ENCODE results near the gene CSTPP1.
A peak's percentile ranks its signal among the peaks of the same experiment; 100 is the strongest.
"Not testable (repeated sequence)": the region's sequence is repeated elsewhere in the genome, so short reads cannot be mapped to it uniquely, and the experiment has no call there.

CSTPP1 gene

DNA sequence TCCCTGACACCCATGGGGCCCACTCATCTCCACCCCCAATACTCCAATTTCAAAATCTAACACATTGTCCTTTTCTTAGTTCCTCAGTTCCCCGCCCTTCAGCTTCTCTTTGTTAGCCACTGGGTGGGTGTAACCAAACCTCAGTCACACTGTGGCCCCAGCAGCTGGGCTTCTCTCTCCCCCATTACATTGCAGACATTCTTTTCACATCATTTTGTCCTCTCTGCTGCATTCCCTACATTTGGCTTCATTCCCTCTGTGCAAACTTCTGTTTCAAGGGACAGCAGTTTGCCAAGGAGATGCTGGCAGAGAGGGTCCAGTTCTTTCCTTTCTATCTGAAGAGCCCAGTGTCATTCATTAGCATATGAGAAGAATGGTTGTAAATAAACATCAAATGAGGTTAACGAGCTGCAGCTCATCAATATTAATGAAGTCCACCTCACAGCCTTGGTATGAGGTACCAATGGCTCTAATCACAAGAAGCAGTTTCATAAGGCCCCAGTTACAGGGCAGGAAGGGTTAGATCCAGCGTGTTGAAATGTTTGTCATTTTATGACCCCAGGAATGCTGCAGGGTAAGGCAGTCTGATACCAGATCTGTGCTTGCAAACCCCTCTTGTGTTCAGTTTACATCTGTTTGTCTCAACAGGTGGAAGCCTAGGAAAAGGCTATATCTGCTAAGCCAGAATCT lies 167.8 kb downstream of the CSTPP1 start:
- DNase-seq = peak; percentile 87

DNA sequence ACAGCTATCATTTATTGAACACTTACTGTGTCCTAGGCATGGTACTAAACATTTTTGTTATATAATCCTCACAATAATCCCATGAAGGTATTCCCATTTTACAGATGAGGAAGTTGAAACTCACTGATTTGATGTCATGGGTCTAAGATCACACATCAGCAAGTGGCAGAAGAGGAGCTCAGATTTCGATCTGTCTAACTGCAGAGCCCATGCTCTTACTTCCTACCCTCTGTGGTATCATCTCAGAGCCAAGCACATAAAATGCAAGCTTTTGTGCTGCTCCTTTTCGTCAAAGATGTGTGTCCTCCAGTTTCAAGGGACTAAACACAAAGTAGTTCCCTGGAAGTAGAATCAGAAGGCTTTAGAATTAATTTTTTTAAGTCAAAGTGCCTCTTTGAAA lies 169.0 kb downstream of the CSTPP1 start:
- DNase-seq = no peak

DNA sequence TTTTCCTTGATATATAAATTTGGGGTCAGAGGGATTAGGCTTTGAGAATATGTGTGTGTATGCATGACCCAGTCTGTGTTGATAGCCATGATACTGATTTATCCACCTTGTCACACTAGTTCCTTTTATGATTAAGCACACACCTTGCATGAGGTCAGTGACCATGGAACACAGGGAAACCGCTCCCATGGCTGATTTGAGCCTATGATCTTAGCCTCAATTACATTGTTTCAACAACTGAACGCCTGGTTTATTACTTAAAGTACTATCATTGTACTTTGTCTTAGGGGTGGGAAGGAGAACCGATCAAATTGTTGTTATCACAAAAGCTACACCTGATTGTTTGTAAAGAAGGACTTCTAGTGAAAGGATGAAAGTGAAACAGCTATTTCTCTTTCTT lies 169.4 kb downstream of the CSTPP1 start:
- no peak for DNase-seq

DNA sequence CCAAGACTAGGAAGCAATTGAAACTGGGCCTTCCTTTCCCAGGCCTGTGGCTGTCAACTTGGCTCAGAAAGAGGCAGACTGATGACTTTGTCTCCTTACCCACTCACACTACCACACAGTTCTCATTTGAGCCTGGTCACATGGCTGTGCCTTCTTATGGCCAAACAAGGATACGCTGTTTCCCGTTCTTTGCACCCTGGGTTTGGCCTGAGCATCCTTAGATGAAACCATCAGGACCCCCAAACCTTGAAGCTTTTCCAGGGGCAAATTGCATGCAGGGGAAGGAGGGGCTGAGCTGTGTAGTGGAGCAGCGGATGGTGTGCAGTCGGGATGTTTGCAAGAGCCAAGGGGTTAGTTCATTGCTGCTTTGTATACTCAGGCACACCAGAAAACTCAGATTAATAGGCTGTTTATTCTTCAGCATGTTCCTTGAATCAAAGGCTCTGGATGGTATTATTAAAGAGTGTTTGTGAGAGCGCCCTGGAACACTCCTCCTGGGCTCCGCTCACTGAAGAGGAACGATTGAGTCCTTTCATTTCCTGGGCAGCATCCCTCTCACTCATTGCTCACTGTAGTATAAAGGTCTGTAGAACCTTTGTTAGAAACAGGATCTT lies 170.3 kb downstream of the CSTPP1 start:
- no peak for DNase-seq

DNA sequence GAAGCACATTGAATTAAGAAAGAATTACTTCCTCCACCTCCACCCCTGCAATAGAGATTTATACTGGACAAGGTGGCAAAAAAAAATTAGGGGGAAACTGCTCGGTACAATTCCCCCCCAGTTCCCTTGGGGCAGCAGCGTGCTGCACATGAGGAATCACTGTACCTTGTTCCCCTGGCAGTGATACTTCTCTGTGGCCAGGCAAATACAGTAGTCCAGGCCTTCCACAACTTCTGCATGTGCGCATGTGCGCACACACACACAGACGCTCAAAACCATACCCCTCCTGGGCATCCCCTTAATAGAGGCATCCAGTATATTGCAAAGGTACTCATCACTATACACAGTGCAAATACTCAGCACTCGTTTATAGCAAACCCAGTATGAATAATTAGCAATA lies 171.2 kb downstream of the CSTPP1 start:
- no peak for DNase-seq

DNA sequence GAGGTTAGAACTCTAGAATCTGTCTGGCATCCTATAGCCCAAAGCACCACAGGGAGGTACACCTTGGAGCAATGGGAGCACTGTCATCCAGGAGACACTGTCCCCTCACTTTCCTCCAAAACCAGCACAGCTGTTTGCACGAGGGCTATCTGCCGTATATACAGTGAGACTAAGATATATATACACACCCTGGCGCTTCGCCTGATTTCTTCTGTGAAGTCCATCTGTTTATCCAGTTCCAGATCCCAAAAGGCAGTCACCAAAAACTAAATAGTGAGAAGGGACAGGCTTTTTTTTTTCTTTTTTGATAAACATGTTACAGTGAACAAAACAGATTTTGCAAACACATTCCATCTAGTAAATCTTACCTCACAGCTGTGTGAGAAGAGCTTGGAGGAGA lies 171.7 kb downstream of the CSTPP1 start:
- DNase-seq = no peak

DNA sequence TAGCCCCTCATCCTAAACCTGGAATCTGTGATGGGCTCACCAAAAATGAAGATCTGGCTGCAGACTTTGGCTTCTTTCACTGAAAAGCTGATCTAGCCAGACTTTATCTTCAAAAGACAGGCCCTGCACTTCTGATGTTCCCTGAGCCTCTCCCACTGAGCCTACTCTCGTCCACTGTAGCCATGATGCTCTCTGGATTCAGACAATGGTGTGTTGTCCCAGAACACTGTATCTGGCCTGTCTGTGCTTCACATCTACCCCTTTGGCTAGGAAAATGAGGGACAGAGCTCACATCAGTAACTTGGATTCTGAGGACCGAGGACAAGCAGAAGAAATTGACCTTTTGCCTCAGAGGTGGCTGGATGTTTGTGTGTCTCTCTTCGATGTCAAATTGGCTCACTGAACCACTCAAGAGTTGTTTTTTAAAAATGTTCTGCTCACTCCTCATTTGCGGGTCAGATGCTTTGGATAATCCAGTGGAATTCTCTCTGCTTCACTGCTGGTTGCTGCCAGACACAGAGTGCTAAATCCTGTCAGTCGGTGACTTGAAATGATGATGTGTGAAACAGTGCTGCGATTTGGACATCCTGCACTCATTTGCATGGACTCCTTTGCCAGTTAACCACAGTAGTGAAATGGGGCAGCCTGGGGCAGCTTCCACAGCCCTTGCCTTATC lies 172.6 kb downstream of the CSTPP1 start:
- DNase-seq = no peak

DNA sequence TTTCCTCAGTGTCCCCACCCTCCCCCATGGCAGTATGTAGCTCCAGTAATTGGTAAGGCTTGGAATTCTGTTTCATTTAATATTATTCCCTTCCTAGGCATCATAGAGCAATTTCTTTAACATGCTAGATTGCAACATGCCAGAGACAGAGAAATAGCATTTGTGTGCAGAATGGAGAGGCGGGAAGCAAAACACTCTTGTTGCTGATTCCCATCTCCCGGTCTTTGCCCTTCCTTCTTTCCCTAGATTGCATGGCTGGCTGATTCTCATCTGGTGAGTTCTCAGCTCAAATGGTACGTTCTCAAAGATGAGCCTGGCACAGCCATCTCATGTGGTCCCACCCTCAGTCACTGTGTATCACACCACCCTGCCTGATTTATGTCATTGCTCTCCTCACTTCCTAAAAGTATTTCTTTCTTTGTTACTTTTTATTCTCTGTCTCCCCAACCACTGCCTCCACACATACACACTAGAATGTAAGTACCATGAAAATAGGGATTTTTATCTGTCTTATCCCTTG lies 173.2 kb downstream of the CSTPP1 start:
- no peak for DNase-seq

DNA sequence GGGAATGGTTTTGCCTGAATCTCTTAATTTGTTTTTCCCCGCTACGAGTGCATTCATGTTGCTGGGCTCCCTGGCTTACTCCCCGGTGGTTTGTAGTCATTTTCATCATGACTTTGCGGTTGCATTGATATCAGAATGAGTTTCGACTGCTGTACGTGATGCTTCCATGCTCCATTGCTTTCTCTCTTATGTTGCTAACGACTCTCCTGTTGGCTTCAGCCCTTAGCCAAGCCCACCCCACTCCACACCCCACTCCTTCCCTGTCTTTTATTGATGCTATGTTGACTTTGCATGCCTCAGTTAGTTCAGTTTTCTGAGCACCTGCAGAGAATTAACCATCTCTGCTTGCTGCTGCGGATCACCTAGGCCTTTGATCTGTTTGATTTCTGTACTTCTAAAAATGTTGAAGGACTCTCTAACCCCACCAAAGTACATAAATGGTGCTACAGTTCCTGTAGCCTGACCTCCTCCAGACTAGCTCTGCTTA lies 174.8 kb downstream of the CSTPP1 start:
- no peak for DNase-seq

DNA sequence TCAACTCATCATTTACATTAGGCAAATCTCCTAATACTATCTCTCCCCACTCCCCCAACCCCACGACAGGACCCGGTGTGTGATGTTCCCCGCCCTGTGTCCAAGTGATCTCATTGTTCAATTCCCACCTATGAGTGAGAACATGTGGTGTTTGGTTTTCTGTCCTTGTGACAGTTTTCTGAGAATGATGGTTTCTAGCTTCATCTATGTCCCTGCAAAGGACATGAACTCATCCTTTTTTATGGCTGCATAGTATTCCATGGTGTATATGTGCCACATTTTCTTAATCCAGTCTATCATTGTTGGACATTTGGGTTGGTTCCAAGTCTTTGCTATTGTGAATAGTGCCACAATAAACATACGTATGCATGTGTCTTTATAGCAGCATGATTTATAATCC lies 176.4 kb downstream of the CSTPP1 start:
- not testable (repeated sequence) for DNase-seq

DNA sequence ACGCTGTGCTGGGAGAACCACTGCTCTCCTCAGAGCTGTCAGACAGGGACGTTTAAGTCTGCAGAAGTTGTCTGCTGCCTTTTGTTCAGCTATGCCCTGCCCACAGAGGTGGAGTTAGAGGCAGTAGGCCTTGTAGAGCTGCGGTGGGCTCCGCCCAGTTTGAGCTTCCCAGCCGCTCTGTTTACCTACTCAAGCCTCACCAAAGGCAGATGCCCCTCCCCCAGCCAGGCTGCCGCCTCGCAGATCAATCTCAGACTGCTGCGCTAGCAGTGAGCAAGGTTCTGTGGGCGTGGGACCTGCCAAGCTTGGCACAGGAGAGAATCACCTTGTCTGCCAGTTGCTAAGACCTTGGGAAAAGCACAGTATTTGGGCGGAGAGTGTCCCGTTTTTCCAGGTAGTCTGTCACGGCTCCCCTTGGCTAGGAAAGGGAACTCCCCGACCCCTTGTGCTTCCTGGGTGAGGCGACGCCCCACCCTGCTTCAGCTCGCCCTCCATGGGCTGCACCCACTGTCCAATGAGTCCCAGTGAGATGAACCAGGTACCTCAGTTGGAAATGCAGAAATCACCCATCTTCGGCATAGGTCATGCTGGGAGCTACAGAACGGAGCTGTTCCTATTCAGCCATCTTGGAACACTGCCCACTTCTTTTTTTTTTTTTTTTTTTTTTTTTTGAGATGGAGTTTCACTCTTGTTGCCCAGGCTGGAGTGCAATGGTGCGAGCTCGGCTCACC lies 182.6 kb downstream of the CSTPP1 start:
- not testable (repeated sequence) for DNase-seq

DNA sequence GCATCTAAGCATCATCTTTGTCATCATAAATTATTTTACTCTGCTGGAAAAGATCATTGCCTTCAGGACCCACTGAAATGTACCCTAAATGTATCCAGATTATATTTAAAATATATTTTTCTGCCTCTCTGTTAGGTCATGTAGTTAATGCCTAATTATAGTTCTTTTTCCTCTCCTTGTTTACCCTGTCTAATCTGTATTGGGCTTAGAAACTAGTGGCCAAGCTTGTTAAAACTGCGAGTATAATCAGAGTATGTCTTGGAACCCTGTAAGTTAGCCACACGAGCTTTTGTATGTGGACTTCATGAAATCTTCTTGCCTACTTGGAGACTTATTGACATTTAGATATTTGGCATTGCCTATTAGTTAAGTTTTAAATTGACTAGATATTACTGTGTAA lies 184.5 kb downstream of the CSTPP1 start:
- no peak for DNase-seq

DNA sequence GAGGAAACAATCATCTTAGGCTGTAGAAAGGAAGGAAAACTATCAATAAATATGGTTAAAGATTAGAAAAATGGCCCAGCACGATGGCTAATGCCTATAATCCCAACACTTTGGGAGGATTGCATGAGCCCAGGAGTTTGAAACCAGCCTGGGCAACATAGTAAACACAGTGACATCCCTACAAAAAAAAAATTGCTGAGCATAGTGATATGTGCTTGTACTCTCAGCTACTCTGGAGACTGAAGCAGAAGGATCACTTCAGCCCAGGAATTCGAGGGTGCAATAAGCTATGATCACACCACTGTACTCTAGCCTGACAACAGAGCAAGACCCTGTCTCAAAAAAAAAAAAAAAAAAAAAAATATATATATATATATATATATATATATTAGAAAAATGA lies 185.2 kb downstream of the CSTPP1 start:
- DNase-seq = no peak

DNA sequence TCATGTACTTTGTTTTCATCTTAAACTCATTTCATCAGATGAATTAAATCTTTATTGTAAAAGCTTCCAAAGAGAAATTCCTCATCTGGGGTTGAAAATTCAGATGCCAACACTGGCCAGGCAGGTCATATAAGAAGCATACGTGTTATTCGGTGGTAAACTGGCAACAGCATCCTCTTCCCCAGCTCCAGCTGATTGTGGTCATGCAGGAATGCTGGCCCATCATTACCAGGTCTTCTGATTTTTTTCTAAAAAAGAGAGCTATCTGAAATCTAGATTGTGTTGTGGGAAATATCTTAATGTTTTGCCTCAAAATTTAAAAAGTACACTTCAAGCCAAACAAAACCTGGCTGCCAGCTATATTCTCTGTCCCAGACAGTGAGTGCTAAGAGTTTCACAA lies 186.5 kb downstream of the CSTPP1 start:
- peak; percentile 7 for DNase-seq

DNA sequence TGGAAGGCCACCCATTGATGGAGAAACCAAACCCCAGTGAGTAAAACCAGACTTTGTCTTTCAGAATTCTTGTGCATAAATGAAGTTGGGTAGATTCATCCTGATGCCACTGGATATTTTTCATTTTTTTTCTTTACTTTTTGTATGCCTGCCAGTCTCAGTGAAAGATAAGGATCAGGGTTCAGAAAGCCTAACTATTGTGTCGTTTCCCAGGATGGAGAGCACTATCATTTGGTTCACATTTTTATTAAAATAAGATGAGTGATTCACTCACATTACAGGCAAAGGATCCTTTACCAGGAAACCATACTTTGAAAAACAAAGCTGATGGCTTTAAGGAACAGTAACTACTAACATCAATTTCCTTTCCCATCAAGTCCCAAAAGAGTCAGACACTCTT lies 188.1 kb downstream of the CSTPP1 start:
- DNase-seq = no peak

DNA sequence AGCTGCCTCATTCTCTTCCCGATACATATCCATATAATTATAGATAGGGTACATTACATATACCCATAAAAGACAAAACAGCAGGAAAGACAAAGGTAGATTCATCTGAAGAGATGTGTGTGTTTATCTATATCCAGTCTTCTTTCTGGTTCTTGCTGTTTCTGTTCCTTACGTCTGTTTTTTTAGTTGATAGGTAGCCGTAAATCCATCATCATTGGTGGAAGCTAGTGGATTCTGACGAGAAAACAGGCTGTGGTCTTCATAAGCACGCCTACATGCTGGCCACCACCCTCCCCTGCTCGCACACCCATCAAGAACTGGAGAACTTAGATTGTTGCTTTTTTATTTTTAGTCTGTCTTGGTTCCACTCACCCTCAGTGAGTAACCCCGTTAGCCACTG lies 188.5 kb downstream of the CSTPP1 start:
- DNase-seq = no peak

DNA sequence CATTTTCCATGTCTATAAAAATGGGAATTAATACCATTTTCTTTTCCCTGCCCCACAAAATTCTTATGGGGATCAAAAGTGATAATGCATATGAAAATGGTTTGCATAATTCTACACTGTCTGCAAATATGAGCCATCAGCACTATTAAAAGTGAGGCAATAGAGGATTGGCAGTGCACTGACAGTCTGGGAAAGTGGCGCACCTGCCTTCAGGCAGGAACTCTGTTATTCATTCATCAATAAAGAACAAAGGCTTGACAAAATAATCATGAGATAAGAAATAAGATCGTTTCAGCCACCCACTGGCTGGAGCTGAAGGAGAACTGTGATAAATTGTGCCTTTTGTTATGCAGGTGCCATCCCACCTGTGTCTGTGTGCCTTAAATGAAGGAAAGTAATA lies 190.7 kb downstream of the CSTPP1 start:
- DNase-seq = no peak

DNA sequence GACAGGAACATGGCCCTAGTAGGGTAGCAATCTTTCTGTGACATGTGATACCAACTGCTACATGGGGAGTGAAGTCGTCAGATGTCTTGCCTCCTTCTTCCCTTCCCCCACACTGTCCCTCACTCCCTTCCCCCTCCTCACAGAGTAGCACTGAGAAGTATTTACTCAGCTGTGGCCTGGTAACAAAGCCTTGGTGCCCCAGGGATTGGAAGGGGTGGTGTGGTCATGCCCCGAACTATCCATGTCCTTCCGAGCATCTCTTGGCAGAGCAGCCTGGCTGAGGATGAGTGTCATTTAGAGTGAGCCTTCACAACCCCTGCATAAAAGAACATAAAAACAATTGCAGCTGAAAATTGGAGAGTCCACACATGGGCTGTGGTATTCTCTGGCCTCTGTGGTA lies 194.0 kb downstream of the CSTPP1 start:
- DNase-seq = no peak

DNA sequence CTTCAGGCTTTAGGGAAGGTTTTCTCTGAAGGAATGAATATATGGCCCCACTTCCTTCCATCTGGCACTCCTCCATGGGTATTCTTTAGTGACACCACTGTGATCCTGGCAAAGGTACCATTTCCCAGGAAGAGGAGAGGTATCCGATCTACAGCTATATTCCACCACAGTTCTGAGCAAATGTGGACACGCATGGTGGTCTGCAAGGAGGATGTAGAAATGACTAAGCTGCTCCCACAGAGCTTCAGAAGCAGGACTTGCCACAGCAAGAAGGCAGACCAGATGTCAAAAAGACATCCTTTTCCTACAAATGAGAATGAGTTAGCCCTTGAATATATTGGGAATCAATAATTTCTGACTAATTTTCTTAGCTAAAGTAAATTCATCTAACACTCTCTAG lies 194.6 kb downstream of the CSTPP1 start:
- no peak for DNase-seq

DNA sequence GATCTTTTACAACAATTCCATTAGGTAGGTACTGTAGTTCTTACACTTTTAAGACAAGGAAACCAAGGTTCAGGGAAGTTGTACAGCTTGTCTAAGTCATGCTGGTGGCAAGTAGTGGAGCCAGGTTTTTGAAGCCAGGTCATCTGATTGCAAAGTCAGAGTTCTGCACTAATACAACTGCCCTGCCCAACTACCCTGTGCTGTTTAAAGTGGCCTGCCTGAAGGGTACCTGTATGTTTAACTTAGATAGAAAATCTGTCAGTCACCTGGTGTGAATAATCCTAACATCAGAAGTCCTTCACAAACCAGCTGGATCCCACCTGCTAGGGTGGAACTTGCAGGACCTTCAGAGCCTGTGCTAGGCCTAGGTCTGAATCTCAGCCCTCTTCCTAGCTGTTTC lies 195.9 kb downstream of the CSTPP1 start:
- DNase-seq = no peak

DNA sequence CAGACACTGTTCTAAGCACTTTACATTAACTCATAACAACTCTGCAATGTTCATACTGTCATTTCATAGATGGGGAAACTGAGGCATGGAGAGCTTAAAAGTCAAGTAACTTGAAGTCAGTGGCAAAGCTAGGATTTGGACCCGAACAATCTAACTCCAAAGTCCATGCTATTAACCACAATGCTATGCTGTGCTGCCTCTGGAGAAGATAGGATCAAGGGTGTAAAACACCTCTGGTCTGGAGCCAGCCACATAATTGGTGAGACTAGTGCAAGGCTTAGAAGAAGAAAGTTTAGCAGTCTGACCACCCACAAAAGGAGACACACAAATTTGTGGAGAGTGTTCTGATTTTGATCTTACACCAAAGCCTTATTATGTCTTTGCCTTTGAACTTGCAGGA lies 196.4 kb downstream of the CSTPP1 start:
- DNase-seq = no peak

DNA sequence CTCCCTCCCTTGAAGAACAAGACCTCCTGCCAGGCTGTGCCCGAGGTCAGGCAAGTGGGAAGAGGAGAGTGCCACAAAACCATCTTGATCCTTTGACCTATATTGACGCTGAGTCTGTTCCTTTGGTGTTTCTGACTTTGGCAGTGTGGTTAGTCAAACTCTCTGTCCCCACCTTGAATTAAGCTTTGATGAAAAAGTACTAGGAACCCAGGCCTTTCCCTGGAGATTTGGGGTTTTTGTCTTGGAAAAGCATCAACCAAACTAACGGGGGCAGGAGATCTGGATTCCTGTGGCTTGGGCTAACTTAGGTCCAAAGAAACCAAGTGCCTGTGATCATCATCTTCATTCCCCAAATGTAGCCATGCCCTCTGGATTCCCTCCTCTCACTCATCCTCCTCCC lies 199.8 kb downstream of the CSTPP1 start:
- peak; percentile 45 for DNase-seq

DNA sequence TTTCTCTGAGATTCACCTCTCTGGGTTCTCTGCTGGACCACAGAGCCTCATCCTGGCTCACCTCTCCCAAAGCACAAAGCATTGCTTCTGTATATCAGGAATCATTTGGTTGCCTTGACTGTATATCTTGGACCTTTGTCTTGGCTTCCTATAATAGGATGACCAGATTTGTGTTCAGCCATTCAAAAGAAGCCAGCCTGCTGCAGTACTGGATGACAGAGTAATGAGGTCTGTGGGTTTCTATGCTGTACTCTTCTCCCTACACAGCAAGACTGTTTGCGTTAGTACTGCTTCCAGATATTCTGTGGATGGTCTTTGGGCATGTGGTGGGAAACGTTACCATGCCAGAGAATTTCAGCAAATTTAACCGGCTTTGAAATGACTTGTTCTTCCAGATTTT lies 200.4 kb downstream of the CSTPP1 start:
- no peak for DNase-seq
